GM20000 (cell line): Measurements from ENCODE around the gene SMYD3.
A peak's percentile ranks its signal among the peaks of the same experiment; 100 is the strongest.

Experiments used
- DNase-seq: peaks from one replicate; pipeline ENCODE4 v3.0.0; 2012; ENCODE audit warnings: low spot score
- CTCF ChIP-seq: IDR thresholded peaks from 2 replicates; pipeline ENCODE4 v1.5.1; 2012; ENCODE audit warnings: mild to moderate bottlenecking, control low read depth; ENCODE audit errors: extremely low read depth, missing control alignments

SMYD3 gene

DNA sequence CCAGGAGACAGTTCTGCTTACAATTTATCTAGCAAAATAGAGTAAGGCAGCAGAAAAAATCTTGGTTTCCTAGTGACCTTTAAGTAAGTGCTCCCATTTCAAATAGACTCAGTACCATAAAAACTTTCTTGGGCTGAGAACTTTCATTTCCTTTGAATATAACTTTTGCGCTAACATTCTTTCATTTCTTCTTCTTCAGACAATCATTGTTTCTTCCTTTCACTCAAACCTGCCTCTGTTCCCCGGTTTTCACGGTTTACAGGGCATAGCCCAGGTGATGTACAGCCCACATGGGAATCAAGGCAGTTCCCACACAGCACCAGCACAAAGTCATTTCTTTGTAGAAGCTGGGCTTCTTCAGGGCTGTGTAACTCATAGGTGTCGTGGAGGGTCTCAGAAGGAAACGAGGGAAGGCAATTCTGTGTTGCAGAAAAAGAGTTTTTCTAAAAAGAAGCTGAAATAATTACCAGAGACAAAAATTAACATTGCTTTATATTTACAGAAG lies 611.6 kb downstream of the SMYD3 start:
- no peak for DNase-seq
- TF ChIP-seq CTCF, result no peak

DNA sequence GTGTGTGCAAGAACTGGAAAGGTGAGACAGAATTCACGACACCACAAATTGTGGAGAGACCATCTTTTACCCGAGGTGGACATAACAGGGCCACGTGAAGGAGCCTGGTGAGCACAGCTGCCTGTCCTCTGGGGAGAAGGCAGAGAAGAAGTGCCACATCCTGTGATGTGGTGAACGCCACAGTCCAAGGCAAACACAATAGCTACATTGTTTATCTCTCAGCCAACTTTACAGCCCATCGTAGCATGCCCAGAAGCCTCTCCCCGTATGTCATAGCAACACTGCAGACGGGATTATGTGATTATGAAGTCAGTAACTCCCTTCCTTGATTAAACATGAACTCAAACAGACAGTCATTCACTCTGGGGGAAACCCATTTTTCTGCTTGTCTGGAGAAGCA lies 612.2 kb downstream of the SMYD3 start:
- no peak for TF ChIP-seq CTCF
- no peak for DNase-seq

- DNase-seq, result no peak
- TF ChIP-seq CTCF, result no peak
Observed at GRCh38 chr1:245893025-245893424, 614.1 kb downstream of the SMYD3 start.

- DNase-seq, result peak; percentile 24
- TF ChIP-seq CTCF, result peak; percentile 13
Observed at GRCh38 chr1:245888809-245889208, 618.3 kb downstream of the SMYD3 start.

DNA sequence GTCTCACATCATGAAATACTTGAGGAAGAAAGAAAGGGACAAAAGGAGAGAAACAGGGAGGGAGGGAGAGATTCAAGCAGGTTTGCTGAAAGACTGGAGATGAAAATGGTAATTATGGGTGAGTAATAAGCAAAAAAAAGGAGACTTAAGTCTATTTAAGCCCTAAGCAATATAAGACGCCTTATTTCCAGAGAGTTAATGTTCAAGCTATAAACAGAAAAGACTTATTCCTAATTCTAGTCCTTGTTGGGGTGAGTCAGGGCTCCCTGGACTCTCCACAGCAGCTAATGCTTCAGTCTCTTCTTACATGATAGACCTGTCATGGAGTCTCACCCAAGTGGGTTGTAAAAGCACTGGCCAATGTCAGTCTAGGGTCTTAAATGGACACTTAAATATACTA lies 619.2 kb downstream of the SMYD3 start:
- no peak for TF ChIP-seq CTCF
- no peak for DNase-seq

DNA sequence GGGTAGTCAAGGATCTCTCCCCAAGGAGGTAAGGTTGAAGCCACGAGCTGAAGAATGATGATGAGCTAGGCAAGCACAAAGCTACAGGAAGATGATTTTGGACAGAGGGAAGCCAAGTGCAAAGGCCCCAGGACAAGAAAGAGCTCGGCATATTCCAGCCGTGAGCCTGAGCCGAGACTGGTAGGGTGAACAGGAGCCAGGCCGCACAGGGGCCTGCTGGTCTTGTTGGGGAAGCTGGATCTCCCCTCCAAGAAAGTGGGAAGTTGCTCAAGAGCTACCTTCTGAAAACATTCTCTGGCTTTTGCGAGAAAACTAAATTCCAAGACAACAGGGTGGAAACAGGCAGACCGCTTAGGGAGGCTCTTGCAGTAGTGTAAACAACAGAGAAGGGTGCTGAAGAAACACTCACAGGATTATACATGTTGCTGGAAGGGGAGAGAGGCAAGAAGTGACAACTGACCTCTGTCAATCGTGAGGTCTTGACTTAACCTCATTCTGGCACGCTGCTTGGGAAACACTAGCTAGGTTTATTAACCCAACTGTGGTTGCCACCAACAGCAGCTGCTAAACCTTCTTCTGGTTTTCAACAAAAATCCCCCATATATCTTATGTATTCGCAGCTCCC lies 625.2 kb downstream of the SMYD3 start:
- TF ChIP-seq CTCF, result no peak
- no peak for DNase-seq

DNA sequence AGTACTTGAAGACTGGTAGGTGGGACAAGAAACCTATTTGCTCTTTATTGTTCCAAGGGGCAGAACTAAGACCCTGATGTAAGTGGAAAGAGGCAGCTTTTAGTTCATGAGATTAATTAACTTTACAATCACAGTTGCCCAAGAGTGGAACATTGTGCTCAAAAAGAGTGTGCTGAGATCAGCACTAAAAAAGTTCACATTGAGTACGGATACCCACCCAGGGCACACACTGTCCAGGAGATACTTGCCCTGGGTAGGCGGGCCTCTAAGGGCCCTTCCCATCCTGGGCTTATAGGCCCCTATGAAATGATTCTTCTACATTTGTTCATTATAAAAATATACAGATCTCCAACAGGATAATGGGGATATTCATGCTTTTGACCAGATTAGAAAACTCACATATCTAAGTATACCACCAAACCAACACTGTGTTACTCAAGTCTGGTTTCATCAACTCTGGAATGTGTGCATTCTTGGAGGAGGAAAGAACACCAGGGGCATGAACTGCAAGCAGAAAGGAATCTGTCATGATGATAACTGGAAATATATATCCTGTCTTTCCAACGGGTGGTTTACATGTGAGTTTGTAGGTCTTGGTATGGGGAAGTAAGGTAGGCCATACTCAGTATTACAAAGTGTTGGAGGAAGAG lies 626.2 kb downstream of the SMYD3 start:
- no peak for DNase-seq
- TF ChIP-seq CTCF, result no peak
